Karpas-422 (cell line): ENCODE data around the gene FBN3. TPM values are rescaled to one million over a fixed set of nuclear protein-coding genes. Genes with fewer than 3 reads are reported as not detected.
"Not testable (repeated sequence)": the region's sequence is repeated elsewhere in the genome, so short reads cannot be mapped to it uniquely, and the experiment has no call there.

Experiments
- DNase-seq: peaks from one replicate; pipeline ENCODE4 v3.0.0-alpha.2; 2015
- H2AFZ ChIP-seq: fragments of 200-600 bp; sonication (generic); 2 replicates; pipeline ENCODE4 v1.6.1; 2014; ENCODE audit warnings: antibody characterized with exemption, low read length, mixed read lengths
- H3K27ac ChIP-seq: fragments of 200-600 bp; sonication (generic); 2 replicates; pipeline ENCODE4 v1.5.1; 2014; ENCODE audit warnings: mild to moderate bottlenecking, low read length, moderate library complexity
- H3K27me3 ChIP-seq: fragments of 200-600 bp; sonication (generic); 2 replicates; pipeline ENCODE4 v1.6.1; 2014; ENCODE audit warnings: low read length, mixed read lengths
- H3K36me3 ChIP-seq: fragments of 200-600 bp; sonication (generic); 2 replicates; pipeline ENCODE4 v1.6.1; 2014; ENCODE audit warnings: low read length, mixed read lengths; ENCODE audit not compliant: insufficient read depth
- H3K4me1 ChIP-seq: fragments of 200-600 bp; sonication (generic); 2 replicates; pipeline ENCODE4 v1.6.1; 2014; ENCODE audit warnings: mild to moderate bottlenecking, low read length, mixed read lengths
- H3K4me2 ChIP-seq: fragments of 200-600 bp; sonication (generic); 2 replicates; pipeline ENCODE4 v1.6.1; 2014; ENCODE audit warnings: low read length, low read depth, mild to moderate bottlenecking; ENCODE audit not compliant: poor library complexity, severe bottlenecking
- H3K4me3 ChIP-seq: fragments of 200-600 bp; sonication (generic); 2 replicates; pipeline ENCODE4 v1.5.1; 2014; ENCODE audit warnings: mild to moderate bottlenecking, antibody characterized with exemption, low read length, mixed read lengths
- H3K79me2 ChIP-seq: fragments of 200-600 bp; sonication (generic); 2 replicates; pipeline ENCODE4 v1.6.1; 2014; ENCODE audit warnings: mild to moderate bottlenecking, low read length, mixed read lengths
- H3K9ac ChIP-seq: fragments of 200-600 bp; sonication (generic); 2 replicates; pipeline ENCODE4 v1.6.0; 2014; ENCODE audit warnings: low read length
- H3K9me2 ChIP-seq: fragments of 200-600 bp; sonication (generic), shearing (Covaris generic); replicated peaks from 2 replicates; pipeline ENCODE4 v1.6.0; 2014; ENCODE audit warnings: mild to moderate bottlenecking, low read length, moderate library complexity; ENCODE audit not compliant: insufficient read depth
- H3K9me3 ChIP-seq: fragments of 300-700, 200-600 bp; sonication (generic); 2 replicates; pipeline ENCODE4 v1.6.1; 2014; ENCODE audit warnings: low read length, mixed read lengths
- H4K20me1 ChIP-seq: fragments of 200-600 bp; sonication (generic); 2 replicates; pipeline ENCODE4 v1.6.1; 2014; ENCODE audit warnings: mild to moderate bottlenecking, antibody characterized with exemption, low read length, low read depth; ENCODE audit not compliant: insufficient read depth
- total RNA-seq: library from RNA; depleted of rRNA; stranded (reverse); fragments of >200 nt; shearing (Covaris generic); gene quantifications from 2 replicates; pipeline ENCODE4 v1.2.3, GENCODE V29; 2014; ENCODE audit warnings: low replicate concordance

Gene FBN3
- total RNA-seq, 1 experiment from 2014 or later = not detected

DNA sequence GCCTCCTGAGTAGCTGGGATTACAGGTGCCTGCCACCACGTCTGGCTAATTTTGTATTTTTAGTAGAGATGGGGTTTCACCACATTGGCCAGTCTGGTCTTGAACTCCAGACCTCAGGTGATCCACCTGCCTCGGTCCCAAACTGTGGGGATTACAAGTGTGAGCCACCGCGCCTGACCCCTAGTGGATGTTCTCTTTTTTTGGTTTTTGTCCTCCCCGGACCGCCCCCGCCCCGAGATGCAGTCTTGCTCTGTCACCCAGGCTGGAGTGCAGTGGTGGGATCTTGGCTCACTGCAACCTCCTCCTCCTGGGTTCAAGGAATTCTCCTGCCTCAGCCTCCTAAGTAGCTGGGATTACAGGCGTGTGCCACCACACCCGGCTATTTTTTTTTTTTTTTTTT is 4.6 kb upstream of the FBN3 start:
- not testable (repeated sequence) for H3K27me3 ChIP-seq, H3K36me3 ChIP-seq, H2AFZ ChIP-seq, H3K79me2 ChIP-seq, H3K4me3 ChIP-seq, H3K9me3 ChIP-seq, H3K4me1 ChIP-seq, H3K9me2 ChIP-seq, H3K4me2 ChIP-seq, H3K9ac ChIP-seq, H3K27ac ChIP-seq, H4K20me1 ChIP-seq
- peak; percentile 70 for DNase-seq

DNA sequence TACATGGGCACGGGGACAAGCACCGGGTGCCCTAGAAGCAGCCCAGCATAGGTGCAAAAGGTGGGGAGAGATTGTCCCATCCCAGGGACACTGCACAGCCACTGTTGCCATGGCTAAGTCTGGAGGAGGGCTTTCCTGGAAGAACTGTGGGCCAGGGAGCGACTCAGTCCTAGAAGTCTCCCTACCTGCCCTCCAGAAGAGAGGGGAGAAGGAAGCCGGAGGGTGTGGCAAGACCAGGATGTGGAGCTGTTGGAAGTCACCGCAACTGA is 2.3 kb upstream of the FBN3 start:
- H3K9me3 ChIP-seq = no peaks in the 10 kb centered on the region
- H3K79me2 ChIP-seq = no peaks in the 10 kb centered on the region
- no peaks in the 10 kb centered on the region for H3K9me2 ChIP-seq
- no peak overlapping the region for H3K9ac ChIP-seq
- H3K27ac ChIP-seq = no peak overlapping the region
- no peaks in the 10 kb centered on the region for H4K20me1 ChIP-seq
- no peak overlapping the region for H3K4me2 ChIP-seq
- H3K27me3 ChIP-seq = no peaks in the 10 kb centered on the region
- no peak overlapping the region for H3K4me3 ChIP-seq
- no peaks in the 10 kb centered on the region for H3K4me1 ChIP-seq
- no peak for DNase-seq
- no peak overlapping the region for H2AFZ ChIP-seq
- no peaks in the 10 kb centered on the region for H3K36me3 ChIP-seq

- Histone ChIP-seq H3K36me3 (no peaks in the 10 kb centered on the region), H2AFZ (no peak overlapping the region), H3K4me1 (no peaks in the 10 kb centered on the region), H3K27ac (no peak overlapping the region), H3K9ac (no peak overlapping the region), H4K20me1 (no peaks in the 10 kb centered on the region), H3K4me3 (no peak overlapping the region), H3K79me2 (no peaks in the 10 kb centered on the region), H3K9me2 (no peaks in the 10 kb centered on the region), H3K4me2 (no peak overlapping the region), H3K9me3 (no peaks in the 10 kb centered on the region), H3K27me3 (no peaks in the 10 kb centered on the region)
- no peak for DNase-seq
These were observed 1.8 kb upstream of the FBN3 start for GRCh38 chr19:8150998-8151766.

GRCh38 chr19:8150178-8150865 is 930 bp upstream of the FBN3 start:
- no peak overlapping the region for H2AFZ ChIP-seq
- no peaks in the 10 kb centered on the region for H3K9me3 ChIP-seq
- H4K20me1 ChIP-seq = no peaks in the 10 kb centered on the region
- no peak overlapping the region for H3K27ac ChIP-seq
- DNase-seq = no peak
- H3K27me3 ChIP-seq = no peaks in the 10 kb centered on the region
- no peaks in the 10 kb centered on the region for H3K9me2 ChIP-seq
- no peaks in the 10 kb centered on the region for H3K79me2 ChIP-seq
- no peak overlapping the region for H3K9ac ChIP-seq
- no peaks in the 10 kb centered on the region for H3K4me1 ChIP-seq
- H3K36me3 ChIP-seq = no peaks in the 10 kb centered on the region
- no peak overlapping the region for H3K4me2 ChIP-seq
- H3K4me3 ChIP-seq = no peak overlapping the region

DNA sequence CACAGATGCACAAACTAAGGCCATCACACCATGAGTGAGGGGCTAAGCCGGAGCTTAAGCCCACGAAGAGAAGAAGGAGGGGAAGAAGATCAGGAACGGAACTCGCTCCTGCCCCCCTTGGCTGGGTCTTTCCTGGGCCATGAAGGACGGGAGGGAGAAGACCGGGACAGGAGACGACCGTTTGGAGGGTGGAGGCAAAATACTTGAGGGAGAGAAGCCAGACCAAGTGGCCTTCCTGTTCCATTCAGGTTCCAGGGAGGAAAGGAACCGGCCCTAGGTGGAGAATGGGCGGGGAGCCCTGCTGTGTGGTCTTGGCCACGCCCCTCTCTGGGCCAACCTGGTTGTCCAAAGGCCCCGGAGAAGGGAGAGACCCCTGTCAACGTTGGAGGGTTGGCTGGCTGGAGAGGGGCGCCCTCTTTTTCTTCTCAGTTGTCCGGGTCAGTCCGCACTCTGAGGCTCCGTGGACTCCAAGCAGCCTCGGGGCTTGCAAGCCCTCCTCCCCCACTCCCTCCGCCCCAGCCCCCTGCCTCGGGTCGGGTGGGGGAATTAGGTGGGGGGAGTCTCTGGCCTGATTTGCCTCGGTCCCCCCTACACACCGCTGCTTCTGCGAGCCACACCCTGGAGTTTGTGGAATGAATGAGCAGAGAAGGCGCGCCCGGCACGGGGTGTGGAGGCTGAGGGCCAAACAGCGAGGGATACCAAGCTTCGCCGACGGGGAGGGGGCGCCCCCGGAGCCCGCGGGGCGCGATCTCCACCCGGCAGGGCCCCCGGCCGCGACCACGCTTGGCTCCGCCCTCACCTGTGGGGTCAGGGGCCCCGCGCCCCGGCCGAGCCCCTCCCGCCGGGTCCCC is 757 bp downstream of the FBN3 start:
- H3K4me3 ChIP-seq = no peak overlapping the region
- no peak for DNase-seq

GRCh38 chr19:8148088-8148409 is 1.3 kb downstream of the FBN3 start:
- no peak for DNase-seq
- Histone ChIP-seq H3K9me2 (no peaks in the 10 kb centered on the region), H3K36me3 (no peaks in the 10 kb centered on the region), H3K79me2 (no peaks in the 10 kb centered on the region), H3K9me3 (no peaks in the 10 kb centered on the region), H3K9ac (no peak overlapping the region), H4K20me1 (no peaks in the 10 kb centered on the region), H3K27ac (no peak overlapping the region), H3K4me3 (no peak overlapping the region), H2AFZ (no peak overlapping the region), H3K27me3 (no peaks in the 10 kb centered on the region), H3K4me2 (no peak overlapping the region), H3K4me1 (no peaks in the 10 kb centered on the region)

More for the DNA sequence above, 757 bp downstream of the FBN3 start:
- no peaks in the 10 kb centered on the region for H3K4me1 ChIP-seq
- no peaks in the 10 kb centered on the region for H3K27me3 ChIP-seq
- no peaks in the 10 kb centered on the region for H3K9me3 ChIP-seq
- no peaks in the 10 kb centered on the region for H3K9me2 ChIP-seq
- H3K79me2 ChIP-seq = no peaks in the 10 kb centered on the region
- no peak overlapping the region for H3K4me2 ChIP-seq
- no peaks in the 10 kb centered on the region for H4K20me1 ChIP-seq
- H3K27ac ChIP-seq = no peak overlapping the region
- no peak overlapping the region for H2AFZ ChIP-seq
- no peaks in the 10 kb centered on the region for H3K36me3 ChIP-seq
- H3K9ac ChIP-seq = no peak overlapping the region

DNA sequence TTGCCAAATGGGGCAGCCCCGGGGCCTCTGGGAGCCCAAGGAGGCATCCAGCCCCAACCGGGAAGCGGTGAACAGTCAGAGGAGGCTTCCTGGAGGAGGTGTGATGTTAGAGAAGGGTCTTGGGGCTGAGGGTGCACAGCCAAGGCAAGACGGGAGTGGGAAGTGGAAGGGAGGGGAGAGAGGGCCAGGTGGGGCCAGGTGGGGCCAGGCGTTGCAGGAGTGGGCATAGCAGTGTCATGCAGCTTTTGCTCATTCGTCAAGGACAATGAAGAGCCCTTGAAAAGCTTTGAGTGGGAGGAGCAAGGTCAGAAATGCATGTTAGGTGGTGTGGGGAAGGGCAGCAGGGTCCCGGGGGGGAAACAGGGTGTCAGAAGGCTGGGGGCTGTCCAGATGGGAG is 1.8 kb downstream of the FBN3 start:
- Histone ChIP-seq H3K27ac (no peak overlapping the region), H3K27me3 (no peaks in the 10 kb centered on the region), H3K36me3 (no peaks in the 10 kb centered on the region), H3K9ac (no peak overlapping the region), H3K4me2 (no peak overlapping the region), H3K4me1 (no peaks in the 10 kb centered on the region), H4K20me1 (no peaks in the 10 kb centered on the region), H2AFZ (no peak overlapping the region), H3K9me3 (no peaks in the 10 kb centered on the region), H3K9me2 (no peaks in the 10 kb centered on the region), H3K79me2 (no peaks in the 10 kb centered on the region), H3K4me3 (no peak overlapping the region)
- DNase-seq = no peak

GRCh38 chr19:8146877-8147581 is 2.4 kb downstream of the FBN3 start:
- Histone ChIP-seq H3K9me2 (no peaks in the 10 kb centered on the region), H4K20me1 (no peaks in the 10 kb centered on the region), H3K4me2 (no peak overlapping the region), H3K9me3 (no peaks in the 10 kb centered on the region), H3K36me3 (no peaks in the 10 kb centered on the region), H2AFZ (no peak overlapping the region), H3K27ac (no peak overlapping the region), H3K9ac (no peak overlapping the region), H3K4me1 (no peaks in the 10 kb centered on the region), H3K27me3 (no peaks in the 10 kb centered on the region), H3K79me2 (no peaks in the 10 kb centered on the region), H3K4me3 (no peak overlapping the region)
- DNase-seq = no peak
